Body of pancreas (tissue), 4 donors: Measurements from ENCODE around the gene CERK. TPM values are rescaled to one million over a fixed set of nuclear protein-coding genes. Genes with fewer than 3 reads are reported as not detected.
A peak's percentile ranks its signal among the peaks of the same experiment; 100 is the strongest.

Source experiments
- ATAC-seq: fragments of 150-250 bp; one replicate; pipeline ENCODE4 v1.9.1; 2016
- DNase-seq, 4 donors: peaks; one replicate each; pipeline ENCODE4 v3.0.0-alpha.2; 2019
- H3K27ac ChIP-seq, 4 donors: fragments of 200-600 bp; sonication (generic); 1 replicate in 3 of 4; 2 replicates in 1 of 4; pipeline versions ENCODE4 v1.5.1 to v1.6.1; 2016 to 2019; ENCODE audit warnings: mild to moderate bottlenecking in 1 of 4, mixed read lengths in 1 of 4, moderate library complexity in 1 of 4
- H3K27me3 ChIP-seq, 2 donors: fragments of 200-600 bp; sonication (generic); one replicate each; pipeline ENCODE4 v1.6.0; 2016; ENCODE audit warnings: mild to moderate bottlenecking in 1 of 2
- H3K36me3 ChIP-seq, 2 donors: fragments of 200-600 bp; sonication (generic); replicated peaks in 1 of 2; 2 replicates each; pipeline ENCODE4 v1.5.1; 2016; ENCODE audit warnings: low read depth in 2 of 2; ENCODE audit not compliant: insufficient read depth in 1 of 2
- H3K4me1 ChIP-seq: fragments of 200-600 bp; sonication (generic); one replicate; pipeline ENCODE4 v1.6.0; 2016
- H3K4me3 ChIP-seq, 2 donors: fragments of 200-600 bp; sonication (generic); 1 replicate in 1 of 2; 2 replicates in 1 of 2; pipeline ENCODE4 v1.5.1; 2016 to 2019
- H3K9me3 ChIP-seq, 3 donors: fragments of 200-600 bp; sonication (generic); 1 replicate in 2 of 3; 2 replicates in 1 of 3; pipeline ENCODE4 v1.5.1; 2016
- CTCF ChIP-seq, 7 experiments: fragments of 450-650 bp in 4 of 7; fragments of 200-600 bp in 3 of 7; sonication (generic) in 3 of 7; IDR thresholded peaks; one replicate each; pipeline ENCODE4 v1.5.1; 2016 to 2019; ENCODE audit warnings: antibody characterized with exemption in 7 of 7
- POLR2A ChIP-seq, 3 donors: fragments of 450-650 bp; IDR thresholded peaks; one replicate each; pipeline ENCODE4 v1.6.1; 2016; ENCODE audit warnings: antibody characterized with exemption in 3 of 3, mild to moderate bottlenecking in 2 of 3
- WGBS, 2 donors: methylation state at CpG; one replicate each; pipeline ENCODE4 v1.1.5; 2017; 5-methylcytosine and 5-hydroxymethylcytosine counted together
- intact Hi-C: fragments of 100-400 bp; cut with DNase I; formaldehyde crosslinking; loops from one replicate; pipeline ENCODE4 v1.15.1; 2023
- total RNA-seq, 2 donors: library from RNA; depleted of rRNA; stranded (reverse); fragments of >200 nt; gene quantifications; one replicate each; pipeline ENCODE4 v1.1.0, GENCODE V29; 2016

CERK gene
- total RNA-seq, 2 donors from 2014 or later: 33.6 to 46.4 TPM

- ATAC-seq (no peak), DNase-seq (no peak)
- peaks cover 0 to 24% of the 10 kb centered on the region in 2 donors for H3K36me3 ChIP-seq
- H3K4me3 ChIP-seq: no peak overlapping the region
- no peak for TF ChIP-seq POLR2A (IDR thresholded peaks at IDR 0.05)
- no peak for TF ChIP-seq CTCF (IDR thresholded peaks at IDR 0.05)
- no peak overlapping the region for H3K27ac ChIP-seq
- H3K27me3 ChIP-seq: no peaks in the 10 kb centered on the region
- WGBS, 2 donors: 92 to 93% methylated on average over 11 of the region's 11 CpGs
- peaks cover 25% of the 10 kb centered on the region for H3K4me1 ChIP-seq
- no peaks in the 10 kb centered on the region for H3K9me3 ChIP-seq
- intact Hi-C loops: no loop called here
Observed at GRCh38 chr22:46710806-46711205, 27.2 kb downstream of the CERK start.

GRCh38 chr22:46708766-46709330 is 29.2 kb downstream of the CERK start:
- Histone ChIP-seq H3K36me3 (peaks cover 0 to 24% of the 10 kb centered on the region in 2 donors), H3K9me3 (no peaks in the 10 kb centered on the region), H3K4me3 (no peak overlapping the region), H3K27me3 (no peaks in the 10 kb centered on the region), H3K4me1 (peaks cover 20% of the 10 kb centered on the region), H3K27ac (no peak overlapping the region)
- intact Hi-C loops: no loop called here
- no peak for ATAC-seq
- 95 to 96% methylated on average over 9 to 17 of the region's 17 CpGs for WGBS, 2 donors
- TF ChIP-seq POLR2A (IDR thresholded peaks at IDR 0.05): no peak
- TF ChIP-seq CTCF (IDR thresholded peaks at IDR 0.05): no peak
- DNase-seq: no peak

- no peaks in the 10 kb centered on the region for H3K9me3 ChIP-seq
- intact Hi-C loops: no loop called here
- H3K27ac ChIP-seq: no peak overlapping the region
- H3K27me3 ChIP-seq: no peaks in the 10 kb centered on the region
- TF ChIP-seq POLR2A (IDR thresholded peaks at IDR 0.05): no peak
- no peak for TF ChIP-seq CTCF (IDR thresholded peaks at IDR 0.05)
- ATAC-seq: peak; percentile 75
- H3K36me3 ChIP-seq: peaks cover 0 to 24% of the 10 kb centered on the region in 2 donors
- WGBS, 2 donors: 46 to 57% methylated on average over 15 to 31 of the region's 32 CpGs
- no peak overlapping the region for H3K4me3 ChIP-seq
- peak; percentile 52 to 87 (median 76) for DNase-seq
- H3K4me1 ChIP-seq: peaks cover 20% of the 10 kb centered on the region
Observed at GRCh38 chr22:46707827-46708570, 30.1 kb downstream of the CERK start.

GRCh38 chr22:46707305-46707704 is 30.7 kb downstream of the CERK start:
- intact Hi-C loops: no loop called here
- DNase-seq: no peak
- Histone ChIP-seq H3K4me1 (peaks cover 20% of the 10 kb centered on the region), H3K4me3 (no peak overlapping the region), H3K36me3 (peaks cover 0 to 22% of the 10 kb centered on the region in 2 donors), H3K9me3 (no peaks in the 10 kb centered on the region), H3K27me3 (no peaks in the 10 kb centered on the region), H3K27ac (no peak overlapping the region)
- WGBS, 2 donors: 95 to 96% methylated on average over 12 to 13 of the region's 13 CpGs
- ATAC-seq: no peak
- no peak for TF ChIP-seq CTCF (IDR thresholded peaks at IDR 0.05)
- no peak for TF ChIP-seq POLR2A (IDR thresholded peaks at IDR 0.05)
